ENCODE results near the gene FAM151B.
A peak's percentile ranks its signal among the peaks of the same experiment; 100 is the strongest.
"Not testable (repeated sequence)": the region's sequence is repeated elsewhere in the genome, so short reads cannot be mapped to it uniquely, and the experiment has no call there.

Gene FAM151B

GRCh38 chr5:80482578-80482977, 5.3 kb upstream of the FAM151B start:
- Histone ChIP-seq H3K36me3 (ENCODE audit: insufficient read depth, low read length) (no peaks in the 10 kb centered on the region), H3K9me3 (ENCODE audit: control insufficient read depth, insufficient read depth, low read length) (peaks cover 7% of the 10 kb centered on the region), H3K9ac (ENCODE audit: low read depth, low read length) (no peak overlapping the region), H3K4me1 (ENCODE audit: insufficient read depth, low read length) (no peaks in the 10 kb centered on the region)

GRCh38 chr5:80483636-80484232, 4.2 kb upstream of the FAM151B start:
- Histone ChIP-seq H3K9me3 (ENCODE audit: control insufficient read depth, insufficient read depth, low read length) (peaks cover 7% of the 10 kb centered on the region), H3K36me3 (ENCODE audit: insufficient read depth, low read length) (no peaks in the 10 kb centered on the region), H3K9ac (ENCODE audit: low read depth, low read length) (no peak overlapping the region), H3K4me1 (ENCODE audit: insufficient read depth, low read length) (no peaks in the 10 kb centered on the region)

GRCh38 chr5:80487444-80487828, 464 bp upstream of the FAM151B start:
- Histone ChIP-seq H3K9ac (ENCODE audit: low read depth, low read length) (peak overlapping the region; percentile 63), H3K4me1 (ENCODE audit: insufficient read depth, low read length) (no peaks in the 10 kb centered on the region), H3K36me3 (ENCODE audit: insufficient read depth, low read length) (no peaks in the 10 kb centered on the region), H3K9me3 (ENCODE audit: control insufficient read depth, insufficient read depth, low read length) (no peaks in the 10 kb centered on the region)

- Histone ChIP-seq H3K4me1 (ENCODE audit: insufficient read depth, low read length) (no peaks in the 10 kb centered on the region), H3K9ac (ENCODE audit: low read depth, low read length) (no peak overlapping the region), H3K9me3 (ENCODE audit: control insufficient read depth, insufficient read depth, low read length) (no peaks in the 10 kb centered on the region), H3K36me3 (ENCODE audit: insufficient read depth, low read length) (no peaks in the 10 kb centered on the region)
These were observed 3.4 kb downstream of the FAM151B start for GRCh38 chr5:80491296-80491695.

GRCh38 chr5:80492741-80493140, 4.8 kb downstream of the FAM151B start:
- no peaks in the 10 kb centered on the region for H3K4me1 ChIP-seq (ENCODE audit: insufficient read depth, low read length)
- H3K9me3 ChIP-seq (ENCODE audit: control insufficient read depth, insufficient read depth, low read length) = no peaks in the 10 kb centered on the region
- H3K9ac ChIP-seq (ENCODE audit: low read depth, low read length) = no peak overlapping the region
- no peaks in the 10 kb centered on the region for H3K36me3 ChIP-seq (ENCODE audit: insufficient read depth, low read length)

- not testable (repeated sequence) for H3K36me3 ChIP-seq (ENCODE audit: insufficient read depth, low read length); H3K4me1 ChIP-seq (ENCODE audit: insufficient read depth, low read length); H3K9me3 ChIP-seq (ENCODE audit: control insufficient read depth, insufficient read depth, low read length); H3K9ac ChIP-seq (ENCODE audit: low read depth, low read length)
These were observed 5.5 kb downstream of the FAM151B start for GRCh38 chr5:80493443-80493842.

- no peaks in the 10 kb centered on the region for H3K4me1 ChIP-seq (ENCODE audit: insufficient read depth, low read length)
These were observed 8.0 kb downstream of the FAM151B start for GRCh38 chr5:80495891-80496290.

GRCh38 chr5:80502800-80503199, 14.9 kb downstream of the FAM151B start:
- Histone ChIP-seq H3K9me3 (ENCODE audit: control insufficient read depth, insufficient read depth, low read length) (no peaks in the 10 kb centered on the region), H3K9ac (ENCODE audit: low read depth, low read length) (no peak overlapping the region; the same call in 1 of the 2 replicates), H3K36me3 (ENCODE audit: insufficient read depth, low read length) (no peaks in the 10 kb centered on the region), H3K4me1 (ENCODE audit: insufficient read depth, low read length) (no peaks in the 10 kb centered on the region)

More at GRCh38 chr5:80495891-80496290, 8.0 kb downstream of the FAM151B start:
- no peaks in the 10 kb centered on the region for H3K36me3 ChIP-seq (ENCODE audit: insufficient read depth, low read length)
- no peak overlapping the region for H3K9ac ChIP-seq (ENCODE audit: low read depth, low read length)
- H3K9me3 ChIP-seq (ENCODE audit: control insufficient read depth, insufficient read depth, low read length) = no peaks in the 10 kb centered on the region

GRCh38 chr5:80503641-80504040, 15.7 kb downstream of the FAM151B start:
- Histone ChIP-seq H3K9ac (ENCODE audit: low read depth, low read length) (no peak overlapping the region), H3K36me3 (ENCODE audit: insufficient read depth, low read length) (no peaks in the 10 kb centered on the region), H3K4me1 (ENCODE audit: insufficient read depth, low read length) (no peaks in the 10 kb centered on the region), H3K9me3 (ENCODE audit: control insufficient read depth, insufficient read depth, low read length) (no peaks in the 10 kb centered on the region)

GRCh38 chr5:80504833-80505232, 16.9 kb downstream of the FAM151B start:
- Histone ChIP-seq H3K9ac (ENCODE audit: low read depth, low read length) (no peak overlapping the region), H3K36me3 (ENCODE audit: insufficient read depth, low read length) (no peaks in the 10 kb centered on the region), H3K9me3 (ENCODE audit: control insufficient read depth, insufficient read depth, low read length) (no peaks in the 10 kb centered on the region), H3K4me1 (ENCODE audit: insufficient read depth, low read length) (no peaks in the 10 kb centered on the region)

- Histone ChIP-seq H3K9ac (ENCODE audit: low read depth, low read length) (no peak overlapping the region), H3K36me3 (ENCODE audit: insufficient read depth, low read length) (no peaks in the 10 kb centered on the region), H3K9me3 (ENCODE audit: control insufficient read depth, insufficient read depth, low read length) (no peaks in the 10 kb centered on the region), H3K4me1 (ENCODE audit: insufficient read depth, low read length) (no peaks in the 10 kb centered on the region)
These were observed 19.8 kb downstream of the FAM151B start for GRCh38 chr5:80507663-80508062.

GRCh38 chr5:80508844-80509243, 20.9 kb downstream of the FAM151B start:
- H3K4me1 ChIP-seq (ENCODE audit: insufficient read depth, low read length) = no peaks in the 10 kb centered on the region
- H3K36me3 ChIP-seq (ENCODE audit: insufficient read depth, low read length) = no peaks in the 10 kb centered on the region
- no peaks in the 10 kb centered on the region for H3K9me3 ChIP-seq (ENCODE audit: control insufficient read depth, insufficient read depth, low read length)
- H3K9ac ChIP-seq (ENCODE audit: low read depth, low read length) = no peak overlapping the region

GRCh38 chr5:80509362-80509761, 21.5 kb downstream of the FAM151B start:
- no peaks in the 10 kb centered on the region for H3K4me1 ChIP-seq (ENCODE audit: insufficient read depth, low read length)
- no peaks in the 10 kb centered on the region for H3K9me3 ChIP-seq (ENCODE audit: control insufficient read depth, insufficient read depth, low read length)
- H3K36me3 ChIP-seq (ENCODE audit: insufficient read depth, low read length) = no peaks in the 10 kb centered on the region
- H3K9ac ChIP-seq (ENCODE audit: low read depth, low read length) = no peak overlapping the region

- Histone ChIP-seq H3K36me3 (ENCODE audit: insufficient read depth, low read length) (no peaks in the 10 kb centered on the region), H3K4me1 (ENCODE audit: insufficient read depth, low read length) (no peaks in the 10 kb centered on the region), H3K9ac (ENCODE audit: low read depth, low read length) (no peak overlapping the region), H3K9me3 (ENCODE audit: control insufficient read depth, insufficient read depth, low read length) (no peaks in the 10 kb centered on the region)
These were observed 28.9 kb downstream of the FAM151B start for GRCh38 chr5:80516826-80517225.

- H3K9ac ChIP-seq (ENCODE audit: low read depth, low read length) = no peak overlapping the region
- no peaks in the 10 kb centered on the region for H3K4me1 ChIP-seq (ENCODE audit: insufficient read depth, low read length)
- no peaks in the 10 kb centered on the region for H3K36me3 ChIP-seq (ENCODE audit: insufficient read depth, low read length)
- peaks cover 3% of the 10 kb centered on the region; the same call in 1 of the 2 replicates for H3K9me3 ChIP-seq (ENCODE audit: control insufficient read depth, insufficient read depth, low read length)
These were observed 52.8 kb downstream of the FAM151B start for GRCh38 chr5:80540691-80541090.

- no peaks in the 10 kb centered on the region for H3K4me1 ChIP-seq (ENCODE audit: insufficient read depth, low read length)
- peaks cover 3% of the 10 kb centered on the region; the same call in 1 of the 2 replicates for H3K9me3 ChIP-seq (ENCODE audit: control insufficient read depth, insufficient read depth, low read length)
- no peak overlapping the region for H3K9ac ChIP-seq (ENCODE audit: low read depth, low read length)
- no peaks in the 10 kb centered on the region for H3K36me3 ChIP-seq (ENCODE audit: insufficient read depth, low read length)
These were observed 53.5 kb downstream of the FAM151B start for GRCh38 chr5:80541392-80541791.
